Gastrocnemius medialis (tissue), 4 donors: ENCODE data around the gene AXIN1.

Experiments used
- POLR2A ChIP-seq, 2 donors: fragments of 450-650 bp; IDR thresholded peaks; one replicate each; pipeline ENCODE4 v1.6.1; 2017; ENCODE audit warnings: antibody characterized with exemption in 2 of 2, mild to moderate bottlenecking in 2 of 2, moderate library complexity in 2 of 2
- TF ChIP-seq, protein P1 (sequence below), 5 experiments: fragments of 450-650 bp in 3 of 5; fragments of 200-600 bp in 2 of 5; sonication (generic) in 2 of 5; IDR thresholded peaks in 4 of 5; conservative IDR thresholded peaks in 1 of 5; 1 replicate in 4 of 5; 2 replicates in 1 of 5; pipeline ENCODE4 v1.5.1; 2016 to 2019; ENCODE audit warnings: antibody characterized with exemption in 5 of 5, mild to moderate bottlenecking in 3 of 5, moderate library complexity in 3 of 5

- TF ChIP-seq, protein P1, sequence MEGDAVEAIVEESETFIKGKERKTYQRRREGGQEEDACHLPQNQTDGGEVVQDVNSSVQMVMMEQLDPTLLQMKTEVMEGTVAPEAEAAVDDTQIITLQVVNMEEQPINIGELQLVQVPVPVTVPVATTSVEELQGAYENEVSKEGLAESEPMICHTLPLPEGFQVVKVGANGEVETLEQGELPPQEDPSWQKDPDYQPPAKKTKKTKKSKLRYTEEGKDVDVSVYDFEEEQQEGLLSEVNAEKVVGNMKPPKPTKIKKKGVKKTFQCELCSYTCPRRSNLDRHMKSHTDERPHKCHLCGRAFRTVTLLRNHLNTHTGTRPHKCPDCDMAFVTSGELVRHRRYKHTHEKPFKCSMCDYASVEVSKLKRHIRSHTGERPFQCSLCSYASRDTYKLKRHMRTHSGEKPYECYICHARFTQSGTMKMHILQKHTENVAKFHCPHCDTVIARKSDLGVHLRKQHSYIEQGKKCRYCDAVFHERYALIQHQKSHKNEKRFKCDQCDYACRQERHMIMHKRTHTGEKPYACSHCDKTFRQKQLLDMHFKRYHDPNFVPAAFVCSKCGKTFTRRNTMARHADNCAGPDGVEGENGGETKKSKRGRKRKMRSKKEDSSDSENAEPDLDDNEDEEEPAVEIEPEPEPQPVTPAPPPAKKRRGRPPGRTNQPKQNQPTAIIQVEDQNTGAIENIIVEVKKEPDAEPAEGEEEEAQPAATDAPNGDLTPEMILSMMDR (IDR thresholded peaks at IDR 0.05 in 4 of 5, conservative IDR thresholded peaks at IDR 0.05 in 1 of 5), result no peak
- no peak for TF ChIP-seq POLR2A (IDR thresholded peaks at IDR 0.05)
These were observed 9.9 kb downstream of the AXIN1 start for GRCh38 chr16:342455-343213.
